Fibroblast of the aortic adventitia (primary cell): ENCODE data around the gene PTH2R. TPM values are rescaled to one million over a fixed set of nuclear protein-coding genes. Genes with fewer than 3 reads are reported as not detected.
"Not testable (repeated sequence)": the region's sequence is repeated elsewhere in the genome, so short reads cannot be mapped to it uniquely, and the experiment has no call there.

Experiments used
- DNase-seq: peaks from one replicate; pipeline ENCODE4 v3.0.0-alpha.2; 2010; ENCODE audit warnings: low read depth
- H3K4me3 ChIP-seq: 2 replicates; pipeline ENCODE4 v1.5.1; 2011; ENCODE audit warnings: low read depth, mild to moderate bottlenecking, control low read depth, low read length, moderate library complexity
- CTCF ChIP-seq: IDR thresholded peaks from 2 replicates; pipeline ENCODE4 v1.5.1; 2011; ENCODE audit warnings: mild to moderate bottlenecking, low read length, control low read depth, inconsistent platforms; ENCODE audit not compliant: insufficient read depth
- total RNA-seq: library from RNA; depleted of rRNA; stranded (reverse); fragments of >200 nt; gene quantifications from 2 replicates; pipeline ENCODE4 v1.2.3, GENCODE V29; 2012; ENCODE audit warnings: low replicate concordance

Gene PTH2R
- total RNA-seq, 1 donor = not detected

GRCh38 chr2:208466151-208466919 is 59.7 kb downstream of the PTH2R start:
- H3K4me3 ChIP-seq = no peak overlapping the region
- TF ChIP-seq CTCF = peak; percentile 40
- DNase-seq = peak; percentile 29

GRCh38 chr2:208466920-208467298 is 60.3 kb downstream of the PTH2R start:
- H3K4me3 ChIP-seq = no peak overlapping the region
- peak; percentile 33 for DNase-seq
- no peak for TF ChIP-seq CTCF

GRCh38 chr2:208467564-208467963 is 61.0 kb downstream of the PTH2R start:
- DNase-seq = no peak
- H3K4me3 ChIP-seq = no peak overlapping the region
- no peak for TF ChIP-seq CTCF

GRCh38 chr2:208477741-208478140 is 71.1 kb downstream of the PTH2R start:
- TF ChIP-seq CTCF = no peak
- no peak for DNase-seq

GRCh38 chr2:208479342-208479741 is 72.8 kb downstream of the PTH2R start:
- no peak for TF ChIP-seq CTCF
- DNase-seq = no peak
- H3K4me3 ChIP-seq = no peak overlapping the region

More at GRCh38 chr2:208477741-208478140, 71.1 kb downstream of the PTH2R start:
- no peak overlapping the region for H3K4me3 ChIP-seq

- DNase-seq, H3K4me3 ChIP-seq: not testable (repeated sequence)
Observed at GRCh38 chr2:208481945-208482344, 75.4 kb downstream of the PTH2R start.

- H3K4me3 ChIP-seq, DNase-seq: not testable (repeated sequence)
Observed at GRCh38 chr2:208482453-208483015, 75.9 kb downstream of the PTH2R start.

GRCh38 chr2:208485390-208485789 is 78.8 kb downstream of the PTH2R start:
- no peak for DNase-seq
- TF ChIP-seq CTCF = no peak
- H3K4me3 ChIP-seq = no peak overlapping the region
